Neural cell (in vitro differentiated cells): ENCODE data around the gene CBFA2T3. TPM values are rescaled to one million over a fixed set of nuclear protein-coding genes. Genes with fewer than 3 reads are reported as not detected.

ENCODE experiments used
- H2AFZ ChIP-seq: fragments of 200-600, 300-800 bp; sonication (generic), shearing (Covaris generic); 2 replicates; pipeline ENCODE4 v1.6.0; 2014; ENCODE audit warnings: low read depth, mild to moderate bottlenecking, antibody characterized with exemption, low read length, moderate library complexity
- H3F3A ChIP-seq: fragments of 200-600 bp; shearing (Covaris generic); 2 replicates; pipeline ENCODE4 v1.6.1; 2016; ENCODE audit warnings: mild to moderate bottlenecking, moderate library complexity, mixed read lengths, antibody characterized with exemption, low read length; ENCODE audit not compliant: insufficient read depth, poor library complexity, severe bottlenecking
- H3K27ac ChIP-seq: fragments of 200-600, 300-800 bp; sonication (generic), shearing (Covaris generic); 2 replicates; pipeline ENCODE4 v1.5.1; 2014; ENCODE audit warnings: mild to moderate bottlenecking, low read length, moderate library complexity
- H3K27me3 ChIP-seq: fragments of 300-800, 200-600 bp; sonication (generic), shearing (Covaris generic); 2 replicates; pipeline ENCODE4 v1.6.0; 2014; ENCODE audit warnings: mild to moderate bottlenecking, low read depth, low read length, moderate library complexity; ENCODE audit not compliant: insufficient read depth
- H3K36me3 ChIP-seq: fragments of 300-800, 200-600 bp; sonication (generic), shearing (Covaris generic); 2 replicates; pipeline ENCODE4 v1.5.1; 2014; ENCODE audit warnings: mild to moderate bottlenecking, antibody characterized with exemption, low read length, moderate library complexity; ENCODE audit not compliant: insufficient read depth
- H3K4me2 ChIP-seq: fragments of 300-800, 200-600 bp; sonication (generic), shearing (Covaris generic); 2 replicates; pipeline ENCODE4 v1.6.0; 2014; ENCODE audit warnings: mild to moderate bottlenecking, low read length
- H3K4me3 ChIP-seq: fragments of 300-800, 200-600 bp; sonication (generic), shearing (Covaris generic); 2 replicates; pipeline ENCODE4 v1.5.1; 2014; ENCODE audit warnings: mild to moderate bottlenecking, low read length, moderate library complexity
- H3K79me2 ChIP-seq: fragments of 200-600 bp; shearing (Covaris generic); replicated peaks from 2 replicates; pipeline ENCODE4 v1.6.0; 2014; ENCODE audit warnings: mild to moderate bottlenecking, low read length, moderate library complexity; ENCODE audit not compliant: insufficient read depth
- H3K9ac ChIP-seq: fragments of 300-800, 200-600 bp; sonication (generic), shearing (Covaris generic); 2 replicates; pipeline ENCODE4 v1.6.1; 2016; ENCODE audit warnings: mild to moderate bottlenecking, low read length, mixed read lengths
- H3K9me2 ChIP-seq: fragments of 200-600 bp; shearing (Covaris generic); 2 replicates; pipeline ENCODE4 v1.6.1; 2016; ENCODE audit warnings: mild to moderate bottlenecking, low read length, mixed read lengths; ENCODE audit not compliant: insufficient read depth
- H3K9me3 ChIP-seq: fragments of 200-600, 300-800 bp; sonication (generic), shearing (Covaris generic); 2 replicates; pipeline ENCODE4 v1.6.1; 2016; ENCODE audit warnings: mild to moderate bottlenecking, mixed run types, low read length, moderate library complexity, mixed read lengths
- H4K20me1 ChIP-seq: fragments of 200-600 bp; shearing (Covaris generic); 2 replicates; pipeline ENCODE4 v1.6.1; 2016; ENCODE audit warnings: mild to moderate bottlenecking, mixed run types; ENCODE audit not compliant: insufficient read depth
- CTCF ChIP-seq: fragments of 450-650 bp; IDR thresholded peaks from 2 replicates; pipeline ENCODE4 v1.5.1; 2014; ENCODE audit warnings: antibody characterized with exemption, mild to moderate bottlenecking, moderate library complexity; ENCODE audit not compliant: poor library complexity, severe bottlenecking
- EP300 ChIP-seq: fragments of 450-650 bp; conservative IDR thresholded peaks from 2 replicates; pipeline ENCODE4 v1.6.1; 2014; ENCODE audit warnings: antibody characterized with exemption, mild to moderate bottlenecking, moderate library complexity; ENCODE audit not compliant: poor library complexity, severe bottlenecking
- EZH2 ChIP-seq: fragments of 200-600, 300-800 bp; shearing (Covaris generic), sonication (generic); IDR thresholded peaks from 2 replicates; pipeline ENCODE4 v1.6.1; 2014; ENCODE audit warnings: antibody characterized with exemption, low read length, borderline replicate concordance, mild to moderate bottlenecking; ENCODE audit not compliant: insufficient read depth, poor library complexity, severe bottlenecking
- MXI1 ChIP-seq: fragments of 450-650 bp; conservative IDR thresholded peaks from 2 replicates; pipeline ENCODE4 v1.6.1; 2014; ENCODE audit warnings: antibody characterized with exemption, mild to moderate bottlenecking; ENCODE audit not compliant: poor library complexity, severe bottlenecking
- POLR2AphosphoS5 ChIP-seq: IDR thresholded peaks from 2 replicates; pipeline ENCODE4 v1.6.1; 2012
- RAD21 ChIP-seq: fragments of 450-650 bp; conservative IDR thresholded peaks from 2 replicates; pipeline ENCODE4 v1.6.1; 2014; ENCODE audit warnings: antibody characterized with exemption, mild to moderate bottlenecking, moderate library complexity
- REST ChIP-seq: IDR thresholded peaks from 2 replicates; pipeline ENCODE4 v1.6.1; 2012; ENCODE audit warnings: borderline replicate concordance
- SMC3 ChIP-seq: fragments of 450-650 bp; conservative IDR thresholded peaks from 2 replicates; pipeline ENCODE4 v1.6.1; 2014; ENCODE audit warnings: antibody characterized with exemption, mild to moderate bottlenecking, moderate library complexity; ENCODE audit not compliant: poor library complexity
- TAF1 ChIP-seq: IDR thresholded peaks from 2 replicates; pipeline ENCODE4 v1.6.1; 2012; ENCODE audit warnings: low read depth
- polyA plus RNA-seq: library from polyadenylated mRNA; depleted of rRNA; stranded (reverse); fragments of >200 nt; gene quantifications from 2 replicates; pipeline ENCODE4 v1.2.3, GENCODE V29; 2014

Gene CBFA2T3
- polyA plus RNA-seq, 1 donor from 2014 or later, result 2.1 TPM

GRCh38 chr16:88847654-88848053 is 129.4 kb downstream of the CBFA2T3 start:
- no peak overlapping the region for H2AFZ ChIP-seq
- no peaks in the 10 kb centered on the region for H3K27me3 ChIP-seq
- no peak overlapping the region for H3K4me2 ChIP-seq
- H4K20me1 ChIP-seq, result no peaks in the 10 kb centered on the region
- no peaks in the 10 kb centered on the region for H3K79me2 ChIP-seq
- no peak for TF ChIP-seq SMC3
- TF ChIP-seq MXI1, result no peak
- no peak for TF ChIP-seq POLR2AphosphoS5
- no peak for TF ChIP-seq RAD21
- no peak for TF ChIP-seq EZH2
- no peak for TF ChIP-seq TAF1
- TF ChIP-seq CTCF, result no peak
- no peak for TF ChIP-seq REST
- no peak for TF ChIP-seq EP300
- no peak overlapping the region for H3K9ac ChIP-seq
- H3K9me3 ChIP-seq, result no peaks in the 10 kb centered on the region
- H3K36me3 ChIP-seq, result no peaks in the 10 kb centered on the region
- no peaks in the 10 kb centered on the region for H3F3A ChIP-seq
- no peak overlapping the region for H3K4me3 ChIP-seq
- H3K27ac ChIP-seq, result no peak overlapping the region
- no peaks in the 10 kb centered on the region for H3K9me2 ChIP-seq

GRCh38 chr16:88846088-88846487 is 130.9 kb downstream of the CBFA2T3 start:
- Histone ChIP-seq H3K27ac (no peak overlapping the region), H3K4me3 (no peak overlapping the region), H3K9ac (no peak overlapping the region), H3K9me2 (no peaks in the 10 kb centered on the region), H3K79me2 (no peaks in the 10 kb centered on the region), H4K20me1 (no peaks in the 10 kb centered on the region), H3F3A (no peaks in the 10 kb centered on the region), H3K36me3 (no peaks in the 10 kb centered on the region), H3K9me3 (no peaks in the 10 kb centered on the region), H3K4me2 (no peak overlapping the region), H2AFZ (no peak overlapping the region), H3K27me3 (no peaks in the 10 kb centered on the region)
- TF ChIP-seq TAF1 (no peak), CTCF (no peak), RAD21 (no peak), REST (no peak), MXI1 (no peak), SMC3 (no peak), EP300 (no peak), EZH2 (no peak), POLR2AphosphoS5 (no peak)
